ENCODE results near the gene ZFYVE9.

The ZFYVE9 gene

GRCh38 chr1:52355436-52355835 lies 213.5 kb downstream of the ZFYVE9 start:
- no peak for TF ChIP-seq CTCF (IDR thresholded peaks at IDR 0.05; ENCODE audit: control insufficient read depth, insufficient read depth, low read depth, low read length, missing control alignments)
- no peak for DNase-seq (ENCODE audit: low read depth)
- no peak overlapping the region for H3K4me3 ChIP-seq (ENCODE audit: control insufficient read depth, low read depth, low read length)

GRCh38 chr1:52355847-52356505 lies 214.1 kb downstream of the ZFYVE9 start:
- no peak overlapping the region for H3K4me3 ChIP-seq (ENCODE audit: control insufficient read depth, low read depth, low read length)
- no peak for DNase-seq (ENCODE audit: low read depth)
- no peak for TF ChIP-seq CTCF (IDR thresholded peaks at IDR 0.05; ENCODE audit: control insufficient read depth, insufficient read depth, low read depth, low read length, missing control alignments)

GRCh38 chr1:52356818-52357355 lies 215.0 kb downstream of the ZFYVE9 start:
- no peak for DNase-seq (ENCODE audit: low read depth)
- no peak overlapping the region for H3K4me3 ChIP-seq (ENCODE audit: control insufficient read depth, low read depth, low read length)
- TF ChIP-seq CTCF (IDR thresholded peaks at IDR 0.05; ENCODE audit: control insufficient read depth, insufficient read depth, low read depth, low read length, missing control alignments), result no peak

DNA sequence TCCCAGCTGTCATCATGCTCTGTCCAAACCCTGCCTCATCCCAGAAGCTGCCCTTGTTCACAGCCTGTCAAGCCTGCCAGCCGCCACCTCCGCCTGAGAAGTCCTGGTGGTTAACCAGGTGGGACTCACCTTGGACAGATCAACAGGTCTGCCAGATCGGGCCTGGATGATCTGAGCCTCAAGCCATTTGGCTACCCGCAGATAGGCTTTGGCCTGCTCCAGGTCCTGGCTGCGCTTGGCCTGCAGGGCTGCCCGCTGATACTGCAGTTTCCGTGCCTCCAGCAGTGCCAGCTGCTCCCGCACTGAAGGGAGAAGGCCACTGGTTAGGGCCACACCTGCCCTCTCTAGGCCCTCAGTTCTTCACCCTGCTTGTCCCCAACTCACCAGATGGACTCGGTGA lies 215.5 kb downstream of the ZFYVE9 start:
- TF ChIP-seq CTCF (IDR thresholded peaks at IDR 0.05; ENCODE audit: control insufficient read depth, insufficient read depth, low read depth, low read length, missing control alignments), result no peak
- no peak for DNase-seq (ENCODE audit: low read depth)
- H3K4me3 ChIP-seq (ENCODE audit: control insufficient read depth, low read depth, low read length), result no peak overlapping the region

DNA sequence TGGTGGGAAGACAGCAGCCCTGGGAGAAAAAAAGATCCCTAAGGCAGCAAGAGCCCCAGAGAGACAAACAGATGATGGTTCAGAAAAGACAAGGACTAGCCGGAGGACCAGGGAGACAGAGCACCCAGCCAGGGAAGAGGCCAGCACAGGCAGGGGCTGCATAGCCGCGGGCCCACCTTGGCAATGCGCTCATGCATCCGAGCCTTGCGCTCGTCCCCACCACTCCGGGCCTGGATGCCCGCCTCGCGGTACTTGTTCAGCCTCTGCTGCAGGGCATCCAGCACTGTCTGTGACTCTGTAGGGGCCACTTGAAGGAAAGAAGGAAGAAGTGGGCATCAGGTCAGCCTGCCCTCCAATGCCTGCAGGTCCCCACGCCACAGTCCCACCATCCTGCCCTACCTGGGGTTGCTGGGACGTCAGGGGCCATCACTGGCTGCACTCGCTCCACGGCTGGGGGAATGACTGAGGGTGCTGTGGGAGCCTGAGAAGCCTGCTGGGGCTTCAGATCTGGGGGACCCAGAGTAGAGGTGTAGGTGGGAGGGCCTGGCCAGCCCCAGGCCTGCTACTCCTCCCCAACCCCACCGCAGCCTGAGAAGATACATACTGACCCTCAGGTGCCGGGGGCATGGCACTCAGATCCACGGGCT lies 217.1 kb downstream of the ZFYVE9 start:
- no peak for DNase-seq (ENCODE audit: low read depth)

More for the DNA sequence above, 217.1 kb downstream of the ZFYVE9 start:
- H3K4me3 ChIP-seq (ENCODE audit: control insufficient read depth, low read depth, low read length), result no peak overlapping the region
- TF ChIP-seq CTCF (IDR thresholded peaks at IDR 0.05; ENCODE audit: control insufficient read depth, insufficient read depth, low read depth, low read length, missing control alignments), result no peak

Data from AG09309 (cell line).